ENCODE results near the gene CINP.

GRCh38 chr14:102318781-102319276 is 43.9 kb downstream of the CINP start:
- TF ChIP-seq EZH2 (IDR thresholded peaks at IDR 0.05; ENCODE audit: insufficient read depth, poor library complexity, severe bottlenecking) (no peak), EZH2phosphoT487 (IDR thresholded peaks at IDR 0.05; ENCODE audit: insufficient read depth, low read depth) (no peak)
